NCI-H2107 treated with DMSO at 0.1 percent for 48 hours (cell line): ENCODE results near the gene BAX.
A peak's percentile ranks its signal among the peaks of the same experiment; 100 is the strongest.

Source experiments
- DNase-seq: peaks from one replicate; lab custom pipeline; 2025; ENCODE audit not compliant: unreplicated experiment; lab: John Stamatoyannopoulos, UW

BAX gene

GRCh38 chr19:48982280-48982679 is 27.6 kb downstream of the BAX start:
- DNase-seq: no peak

- DNase-seq: no peak
Measured at GRCh38 chr19:48985711-48986110, 31.0 kb downstream of the BAX start.

- no peak for DNase-seq
Measured at GRCh38 chr19:48986211-48986610, 31.5 kb downstream of the BAX start.

GRCh38 chr19:48987323-48987722 is 32.6 kb downstream of the BAX start:
- no peak for DNase-seq

DNA sequence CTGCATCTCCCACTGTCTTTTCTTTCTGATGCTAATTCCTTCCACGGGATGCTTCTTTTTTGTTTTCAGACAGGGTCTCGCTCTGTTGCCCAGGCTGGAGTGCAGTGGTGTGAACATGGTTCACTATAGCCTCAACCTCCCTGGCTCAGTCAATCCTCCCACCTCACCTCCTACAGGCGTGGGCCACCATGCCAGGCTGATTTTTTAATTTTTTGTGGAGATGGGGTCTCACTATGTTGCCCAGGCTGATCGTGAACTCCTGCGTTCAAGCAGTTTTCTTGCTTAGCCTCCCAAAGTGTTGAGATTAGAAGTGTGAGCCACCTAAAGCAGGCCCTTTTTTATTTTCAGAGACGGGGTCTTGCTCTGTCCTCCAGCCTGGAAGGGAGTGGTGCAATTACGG is 33.6 kb downstream of the BAX start:
- DNase-seq: no peak

DNA sequence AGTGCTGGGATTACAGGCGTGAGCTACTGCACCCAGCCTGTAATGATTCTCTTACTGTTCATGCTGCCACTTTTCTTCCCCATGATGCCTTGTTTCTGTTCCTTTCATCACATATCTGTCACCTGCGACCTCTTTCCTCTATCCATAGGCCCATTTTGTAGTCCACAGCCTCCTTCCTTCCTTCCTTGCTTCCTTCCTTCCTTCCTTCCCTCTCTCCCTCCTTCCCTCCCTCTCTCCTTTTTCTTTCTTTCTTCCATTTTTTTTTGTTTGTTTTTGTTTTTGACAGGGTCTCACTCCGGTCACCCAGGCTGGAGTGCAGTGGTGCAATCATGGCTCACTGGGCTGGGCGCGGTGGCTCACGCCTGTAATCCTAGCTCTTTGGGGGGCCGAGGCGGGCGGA is 34.2 kb downstream of the BAX start:
- no peak for DNase-seq

DNA sequence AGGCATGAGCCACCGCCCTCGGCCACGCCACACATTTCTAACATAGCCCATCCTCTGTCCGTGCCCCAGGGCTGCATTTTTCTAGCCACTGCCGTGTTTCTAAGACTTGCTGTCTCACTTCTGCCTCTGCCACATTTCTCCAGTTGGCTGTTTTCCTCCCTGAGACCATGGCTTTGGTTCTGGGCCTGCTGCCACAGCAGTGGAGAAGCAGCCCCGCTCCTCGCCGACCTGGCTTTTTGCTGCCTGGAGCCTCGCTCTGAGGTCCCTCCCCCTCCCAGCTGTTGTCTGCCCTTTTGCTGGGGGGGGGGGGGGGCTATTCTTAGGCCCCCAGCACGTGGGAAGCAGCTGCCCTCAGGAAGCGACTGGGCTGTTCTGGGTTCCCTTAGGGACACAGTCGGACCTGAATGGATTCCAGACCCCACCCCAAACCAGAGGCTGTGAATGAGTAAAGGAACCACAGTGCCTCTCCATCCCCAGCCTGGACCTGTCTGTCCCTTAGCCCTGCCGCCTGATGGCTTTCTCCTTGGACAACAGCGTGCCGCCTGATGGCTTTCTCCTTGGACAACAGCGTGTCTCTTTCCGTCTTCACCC is 35.1 kb downstream of the BAX start:
- DNase-seq: no peak

DNA sequence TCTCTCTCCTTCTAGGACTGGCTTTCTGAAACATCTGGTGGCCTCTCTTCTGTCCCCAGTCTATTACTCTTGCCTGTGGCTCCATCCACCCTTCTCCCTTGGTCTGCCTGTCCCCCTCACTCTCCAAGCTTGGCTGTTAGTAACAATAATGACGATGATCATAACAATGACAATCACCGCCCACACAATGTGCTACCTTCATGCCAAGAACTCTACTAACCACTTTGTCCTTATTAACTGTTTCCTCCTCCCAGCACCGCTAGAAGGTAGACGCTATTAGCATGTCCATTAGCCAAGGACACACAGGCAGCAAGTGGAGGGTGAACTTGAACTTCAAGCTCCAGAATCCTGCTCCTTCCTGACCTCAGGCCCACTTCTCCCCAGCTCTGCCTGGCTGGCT is 35.7 kb downstream of the BAX start:
- DNase-seq: no peak

- no peak for DNase-seq
Measured at GRCh38 chr19:48991011-48991609, 36.4 kb downstream of the BAX start.

DNA sequence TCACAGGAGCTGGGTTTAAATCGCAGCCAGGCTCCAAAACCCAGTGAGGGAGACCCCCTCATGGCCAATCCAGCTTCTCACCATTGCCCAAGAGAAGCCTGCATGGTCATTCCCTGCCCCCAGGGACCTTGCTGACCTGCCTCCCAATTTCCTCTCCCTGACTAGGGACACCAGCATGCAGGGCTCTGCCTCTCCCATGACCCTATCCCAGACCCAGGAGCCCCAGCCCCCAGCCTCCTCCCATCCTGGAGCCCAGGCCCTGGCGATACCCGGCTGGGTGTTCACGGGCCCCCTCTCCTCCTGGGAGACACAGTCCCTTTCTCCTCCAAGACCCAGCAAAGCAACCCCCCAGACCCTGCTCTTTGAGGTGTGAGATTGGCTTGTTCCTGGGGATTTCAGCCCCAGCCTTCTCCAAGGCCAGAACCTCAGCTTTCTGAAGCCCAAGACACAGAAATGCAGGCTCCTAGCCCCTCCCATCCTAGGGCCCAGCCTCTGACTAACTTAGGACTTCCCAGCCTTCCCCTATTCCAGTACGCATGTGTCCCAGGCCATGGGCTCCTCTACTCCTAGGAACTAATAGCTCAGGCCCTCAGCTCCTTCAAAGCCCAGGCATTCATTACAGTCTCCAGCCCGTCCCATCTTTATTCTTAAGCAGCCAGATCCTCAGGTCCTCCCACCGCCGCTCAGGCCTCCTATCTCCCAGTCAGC is 37.4 kb downstream of the BAX start:
- DNase-seq: peak; percentile 3

GRCh38 chr19:48992581-48993174 is 38.0 kb downstream of the BAX start:
- peak; percentile 21 for DNase-seq

DNA sequence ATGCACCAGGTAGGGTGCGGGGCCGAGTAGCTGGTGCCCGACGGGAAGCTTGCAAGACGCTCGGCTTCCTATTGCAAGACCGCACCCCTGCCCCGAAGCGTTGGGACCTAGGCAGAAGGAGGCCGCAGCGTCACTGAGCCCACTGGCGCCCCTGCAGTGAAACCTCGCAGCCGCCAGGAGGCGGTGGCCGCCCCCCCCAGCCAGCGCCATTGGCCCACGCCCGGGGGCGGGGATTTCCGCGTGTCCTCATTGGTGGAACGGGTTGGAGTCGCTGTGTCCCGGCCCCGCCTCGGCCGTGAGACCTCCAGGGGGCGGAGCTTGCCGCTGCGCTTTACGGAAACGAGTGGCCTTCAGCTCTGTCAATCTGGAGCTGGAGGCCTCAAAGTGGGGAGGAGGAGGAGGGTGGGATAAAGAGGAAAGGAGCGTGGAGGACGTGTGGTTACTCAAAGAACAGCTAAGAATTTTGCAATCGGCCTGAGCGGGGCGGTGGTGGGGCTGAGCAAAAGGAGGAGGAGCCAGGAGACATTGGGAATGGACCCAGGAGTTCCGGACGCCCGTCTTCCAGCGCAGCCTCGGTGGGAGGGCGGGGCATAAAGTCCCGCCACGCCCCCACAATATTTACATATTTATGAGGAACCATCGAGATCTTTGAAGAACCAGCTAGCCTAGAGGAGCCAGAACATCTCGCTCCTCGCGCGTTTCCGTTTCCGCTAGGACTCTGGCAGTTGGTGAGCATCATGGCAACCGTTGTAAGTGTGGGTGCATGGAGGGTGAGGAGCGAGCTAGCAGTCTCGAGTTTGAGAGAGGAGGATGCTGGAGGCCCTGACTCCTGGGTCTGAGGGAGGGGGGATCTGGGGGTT is 38.7 kb downstream of the BAX start, which contains the start of the genes GYS1 and RUVBL2:
TSS of gene GYS1 (minus strand) at position 135 of the 860 bp plus-strand sequence. CDS start 197 bp downstream, outside the sequence.
TSS of gene RUVBL2 (plus strand) at position 713 of the 860 bp plus-strand sequence. CDS start at position 738, 25 bp downstream.
- DNase-seq: peak; percentile 96

GRCh38 chr19:48994035-48994386 is 39.3 kb downstream of the BAX start:
- no peak for DNase-seq

GRCh38 chr19:48997972-48998371 is 43.3 kb downstream of the BAX start:
- DNase-seq: peak; percentile 84

DNA sequence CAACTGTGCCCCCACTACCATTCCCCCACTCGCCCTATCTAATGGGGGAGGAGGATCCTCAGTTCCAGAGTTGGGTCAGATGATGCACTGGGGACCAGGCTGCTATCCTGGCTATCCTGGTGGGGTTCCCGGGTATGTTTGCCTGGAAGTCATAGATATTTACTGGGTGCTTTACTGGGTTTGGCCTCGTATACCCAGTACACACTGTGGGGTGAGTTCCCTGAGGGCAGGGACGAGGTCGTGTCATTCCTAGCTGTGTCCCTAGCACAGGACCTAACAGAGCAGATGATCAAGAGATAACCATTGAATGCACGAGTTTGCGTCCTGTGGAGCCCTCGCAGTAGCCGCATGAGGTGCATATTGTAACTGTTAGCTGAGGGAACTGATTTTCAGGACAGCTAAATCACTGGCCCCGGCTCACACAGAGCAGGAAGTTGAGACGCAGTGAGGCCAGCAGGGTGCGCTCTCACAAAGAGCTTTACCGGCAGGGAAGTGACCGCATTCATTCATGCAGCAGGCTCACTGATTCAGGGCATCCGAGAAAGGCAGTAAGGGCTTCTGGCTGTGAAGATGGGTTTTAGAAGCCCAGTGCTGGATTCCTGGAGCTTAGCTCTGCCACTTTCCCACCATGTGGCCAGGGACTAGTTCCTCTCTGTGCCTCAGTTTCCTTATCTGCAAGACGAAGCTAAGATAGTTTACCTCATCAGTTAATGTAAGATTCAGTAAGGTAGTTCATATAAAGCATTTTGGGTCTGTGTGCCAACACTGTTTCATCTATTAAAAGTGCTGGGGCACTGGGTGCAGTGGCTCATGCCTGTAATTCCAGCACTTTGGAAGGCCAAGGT is 45.0 kb downstream of the BAX start:
- no peak for DNase-seq

- no peak for DNase-seq
Measured at GRCh38 chr19:49004133-49004532, 49.5 kb downstream of the BAX start.

GRCh38 chr19:49004964-49005614 is 50.4 kb downstream of the BAX start:
- no peak for DNase-seq

- no peak for DNase-seq
Measured at GRCh38 chr19:49006905-49007304, 52.2 kb downstream of the BAX start.

DNA sequence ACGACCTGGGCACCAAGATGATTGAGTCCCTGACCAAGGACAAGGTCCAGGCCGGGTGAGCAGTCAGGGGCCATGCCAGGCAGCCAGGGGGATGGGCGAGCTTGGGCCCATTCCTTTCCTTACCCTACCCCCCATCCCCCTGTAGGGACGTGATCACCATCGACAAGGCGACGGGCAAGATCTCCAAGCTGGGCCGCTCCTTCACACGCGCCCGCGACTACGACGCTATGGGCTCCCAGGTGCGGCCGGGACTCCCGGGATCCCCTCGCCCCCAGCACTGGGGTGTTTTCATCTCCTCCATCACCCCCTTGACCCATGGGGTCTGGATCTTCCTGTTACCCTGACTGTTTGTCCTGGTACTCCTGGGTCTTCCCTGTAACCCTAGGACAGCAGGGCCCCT is 55.2 kb downstream of the BAX start:
- no peak for DNase-seq

DNA sequence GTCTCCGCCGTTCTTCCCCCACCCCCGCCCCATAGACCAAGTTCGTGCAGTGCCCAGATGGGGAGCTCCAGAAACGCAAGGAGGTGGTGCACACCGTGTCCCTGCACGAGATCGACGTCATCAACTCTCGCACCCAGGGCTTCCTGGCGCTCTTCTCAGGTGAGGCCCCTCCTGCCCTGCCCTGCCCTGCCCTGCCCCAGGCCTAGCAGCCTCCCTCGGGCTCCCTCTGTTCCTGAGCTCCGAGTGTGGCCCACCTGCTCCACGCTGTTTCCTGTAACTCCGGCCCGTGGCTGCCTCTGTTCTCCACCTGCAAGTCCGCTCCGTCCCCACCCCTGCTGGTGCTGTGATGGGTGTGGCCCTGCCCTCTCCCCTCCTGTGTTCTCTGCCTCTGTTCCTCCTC is 55.8 kb downstream of the BAX start:
- DNase-seq: no peak
